LNCaP clone FGC (cell line): ENCODE measurements around the gene PHLDA2.

Experiments
- DNase-seq: peaks from one replicate; pipeline ENCODE4 v3.0.0-alpha.2; 2011; ENCODE audit warnings: low read depth
- H3K4me3 ChIP-seq: 2 replicates; pipeline ENCODE4 v1.5.1; 2011; ENCODE audit warnings: mild to moderate bottlenecking, low read depth, low read length, control low read depth
- TF ChIP-seq, protein P1 (sequence below): IDR thresholded peaks from 2 replicates; pipeline ENCODE4 v1.5.1; 2012; ENCODE audit warnings: mild to moderate bottlenecking; ENCODE audit not compliant: control insufficient read depth, insufficient read depth; ENCODE audit errors: extremely low read depth

Gene PHLDA2

DNA sequence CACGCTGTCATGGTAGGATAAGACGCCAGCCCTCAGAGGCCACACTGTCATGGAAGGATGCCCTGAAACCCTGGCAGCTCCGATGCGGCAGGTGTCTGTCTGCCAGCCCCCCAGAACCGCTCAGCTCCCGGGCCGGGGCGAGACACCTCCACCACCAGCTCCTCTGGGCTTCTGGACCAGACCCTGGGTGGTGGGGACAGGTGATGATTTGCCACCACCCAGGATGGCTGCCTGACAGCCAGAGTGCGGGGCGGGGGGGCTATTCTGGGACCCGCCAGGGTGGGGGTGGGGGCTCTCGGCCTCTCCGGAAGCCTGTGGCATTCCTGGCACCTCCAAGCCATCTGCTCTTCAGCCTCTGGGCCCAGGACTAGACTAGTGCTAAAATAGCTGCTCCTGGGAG is 9.4 kb downstream of the PHLDA2 start:
- DNase-seq = no peak
- no peak overlapping the region for H3K4me3 ChIP-seq
- TF ChIP-seq, protein P1, sequence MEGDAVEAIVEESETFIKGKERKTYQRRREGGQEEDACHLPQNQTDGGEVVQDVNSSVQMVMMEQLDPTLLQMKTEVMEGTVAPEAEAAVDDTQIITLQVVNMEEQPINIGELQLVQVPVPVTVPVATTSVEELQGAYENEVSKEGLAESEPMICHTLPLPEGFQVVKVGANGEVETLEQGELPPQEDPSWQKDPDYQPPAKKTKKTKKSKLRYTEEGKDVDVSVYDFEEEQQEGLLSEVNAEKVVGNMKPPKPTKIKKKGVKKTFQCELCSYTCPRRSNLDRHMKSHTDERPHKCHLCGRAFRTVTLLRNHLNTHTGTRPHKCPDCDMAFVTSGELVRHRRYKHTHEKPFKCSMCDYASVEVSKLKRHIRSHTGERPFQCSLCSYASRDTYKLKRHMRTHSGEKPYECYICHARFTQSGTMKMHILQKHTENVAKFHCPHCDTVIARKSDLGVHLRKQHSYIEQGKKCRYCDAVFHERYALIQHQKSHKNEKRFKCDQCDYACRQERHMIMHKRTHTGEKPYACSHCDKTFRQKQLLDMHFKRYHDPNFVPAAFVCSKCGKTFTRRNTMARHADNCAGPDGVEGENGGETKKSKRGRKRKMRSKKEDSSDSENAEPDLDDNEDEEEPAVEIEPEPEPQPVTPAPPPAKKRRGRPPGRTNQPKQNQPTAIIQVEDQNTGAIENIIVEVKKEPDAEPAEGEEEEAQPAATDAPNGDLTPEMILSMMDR = no peak

DNA sequence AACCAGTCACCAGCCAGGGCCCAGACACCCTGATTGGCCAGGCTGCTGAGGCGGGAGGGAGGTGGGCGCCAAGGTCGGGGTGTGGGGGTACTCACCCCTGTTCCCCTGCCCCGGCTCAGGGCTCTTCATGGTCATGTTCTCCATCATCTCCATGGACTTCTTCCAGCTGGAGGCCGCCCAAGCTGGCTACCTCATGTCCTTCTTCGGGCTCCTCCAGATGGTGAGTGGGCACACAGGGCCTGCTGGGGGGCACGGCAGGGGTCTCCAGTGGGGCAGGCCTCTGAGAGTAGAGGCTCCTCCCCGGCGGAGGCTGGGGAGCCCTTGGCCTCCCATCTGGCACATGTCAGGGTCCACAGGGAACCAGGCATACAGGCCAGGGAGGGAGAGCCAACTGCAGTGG is 10.0 kb downstream of the PHLDA2 start:
- no peak overlapping the region for H3K4me3 ChIP-seq
- no peak for DNase-seq
- TF ChIP-seq, protein P1 = no peak

DNA sequence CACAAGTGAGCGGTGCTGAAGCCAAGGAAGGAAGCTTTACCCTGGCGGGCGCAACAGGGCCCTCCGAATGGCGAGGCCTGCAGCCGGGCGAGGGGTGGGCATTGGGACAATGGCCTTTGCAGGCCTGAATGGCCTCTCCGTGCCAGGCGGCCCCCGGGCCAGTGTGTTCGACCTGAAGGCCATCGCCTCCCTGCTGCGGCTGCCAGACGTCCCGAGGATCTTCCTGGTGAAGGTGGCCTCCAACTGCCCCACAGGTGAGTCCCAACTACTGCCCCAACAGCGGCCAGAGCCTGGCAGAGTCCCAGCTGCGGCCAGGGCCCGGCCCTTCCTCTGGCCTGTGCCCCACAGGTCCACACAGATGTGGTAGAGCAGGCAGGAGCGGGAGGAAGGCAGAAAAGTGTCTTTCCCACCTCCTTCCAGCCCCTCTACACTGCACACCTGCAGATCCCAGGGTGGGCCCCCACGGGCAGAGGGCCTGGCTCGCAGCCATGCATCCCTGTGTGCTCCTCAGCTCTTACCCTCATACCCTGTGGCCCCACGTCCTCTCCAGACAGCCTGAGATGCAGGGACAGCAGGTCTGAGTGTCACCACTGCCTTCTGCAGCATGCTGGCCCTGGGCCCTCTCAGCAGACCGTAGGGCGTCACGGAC is 11.3 kb downstream of the PHLDA2 start:
- TF ChIP-seq, protein P1 = no peak
- no peak overlapping the region for H3K4me3 ChIP-seq
- no peak for DNase-seq

DNA sequence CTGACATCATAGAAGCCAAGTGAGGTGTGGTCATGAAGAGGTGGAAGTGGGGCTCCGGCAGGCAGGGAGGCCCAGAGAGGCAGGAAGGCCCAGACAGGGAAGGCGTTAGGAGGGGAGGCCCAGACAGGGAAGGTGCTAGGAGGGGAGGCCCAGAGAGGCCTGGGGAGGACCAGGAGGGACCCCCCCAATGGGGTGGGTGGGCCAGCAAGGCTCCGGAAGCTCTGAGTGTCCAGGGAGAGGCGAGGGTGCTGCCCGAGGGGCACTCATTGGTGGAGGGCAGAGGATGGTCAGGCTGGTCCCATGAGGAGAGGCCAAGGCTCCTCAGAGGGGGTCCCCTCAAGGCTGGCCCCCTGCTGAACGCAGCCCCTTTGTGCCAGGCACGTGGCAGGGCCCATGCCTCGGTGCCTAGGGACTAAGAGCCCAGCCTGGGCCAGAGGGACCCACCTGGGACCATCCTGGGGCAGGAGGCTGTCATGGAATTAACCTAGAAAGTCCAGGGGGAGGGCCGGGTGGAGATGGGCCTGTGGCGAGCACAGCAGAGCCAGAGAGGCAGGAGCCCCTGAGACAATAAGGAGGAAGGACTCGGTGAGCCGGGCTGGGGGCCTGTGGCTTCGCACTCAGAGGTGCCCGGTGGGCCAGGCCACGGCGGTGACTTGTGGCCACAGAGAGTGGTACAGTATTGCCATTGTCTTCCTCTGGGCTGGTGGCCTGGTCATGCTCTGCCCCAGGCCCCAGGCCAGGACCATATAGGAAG is 12.2 kb downstream of the PHLDA2 start:
- no peak for DNase-seq
- TF ChIP-seq, protein P1 = no peak

DNA sequence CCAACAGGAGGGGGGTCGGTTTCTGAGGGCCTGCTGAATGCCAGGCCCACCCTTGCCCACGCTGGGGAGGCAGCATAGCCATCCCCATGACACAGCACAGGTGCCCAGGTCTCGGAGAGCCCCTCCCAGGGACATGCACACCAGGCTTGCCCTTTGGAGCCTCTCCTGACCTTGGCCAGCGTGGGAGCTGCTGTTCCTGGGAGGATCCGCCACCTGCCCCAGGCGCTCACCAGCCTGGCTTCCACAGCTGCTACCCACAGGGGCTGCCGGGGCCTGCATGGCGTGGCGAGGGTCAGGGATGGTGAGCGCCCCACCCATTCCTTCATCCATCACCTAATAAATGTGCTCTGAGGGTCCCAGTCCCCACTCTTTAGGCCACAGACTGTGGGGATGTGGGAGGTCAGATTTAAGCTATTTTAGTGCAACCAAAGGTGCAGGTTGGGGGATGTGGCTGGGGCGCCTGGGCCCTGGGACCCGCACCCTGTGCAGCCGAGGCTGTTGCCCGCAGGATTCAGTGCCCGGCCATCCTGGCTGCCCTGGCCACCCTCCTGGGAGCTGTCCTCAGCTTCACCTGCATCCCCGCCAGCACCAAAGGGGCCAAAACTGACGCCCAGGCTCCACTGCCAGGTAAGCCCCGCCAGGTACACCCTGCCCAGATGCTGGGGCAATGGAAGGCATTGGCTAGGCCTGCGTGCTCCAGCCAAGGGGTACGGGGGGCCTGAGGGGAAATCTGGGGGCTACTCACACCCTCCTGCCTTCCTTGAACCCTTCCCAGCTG is 12.9 kb downstream of the PHLDA2 start:
- H3K4me3 ChIP-seq = no peak overlapping the region
- TF ChIP-seq, protein P1 = no peak
- no peak for DNase-seq

More for the DNA sequence above, 12.2 kb downstream of the PHLDA2 start:
- no peak overlapping the region for H3K4me3 ChIP-seq

DNA sequence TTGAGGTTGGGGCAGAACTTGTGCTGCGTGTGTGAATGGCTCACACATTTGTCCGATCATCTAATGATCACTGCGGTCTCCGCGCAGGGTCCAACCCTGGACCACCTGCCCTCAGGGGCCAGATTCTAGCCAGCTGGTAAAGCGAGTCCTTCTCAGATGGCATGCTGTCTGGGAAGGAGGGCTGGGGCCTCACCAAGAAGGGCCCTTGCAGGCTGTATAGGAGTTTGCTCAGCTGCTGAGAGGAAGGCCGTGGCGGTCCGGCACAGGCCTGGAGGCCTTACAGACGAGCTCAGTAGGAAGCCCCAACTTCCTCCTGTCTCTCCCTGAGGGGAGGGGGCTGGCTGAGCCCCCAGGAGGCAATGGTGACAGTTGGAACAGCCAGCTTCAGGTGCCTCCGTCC is 13.7 kb downstream of the PHLDA2 start:
- TF ChIP-seq, protein P1 = no peak
- DNase-seq = no peak
- no peak overlapping the region for H3K4me3 ChIP-seq
